Aorta (tissue), 5 donors: Measurements from ENCODE around the gene LSR. TPM values are rescaled to one million over a fixed set of nuclear protein-coding genes. Genes with fewer than 3 reads are reported as not detected.

Experiments
- ATAC-seq: fragments of 200-7000 bp; cut with Tn5 transposase; one replicate; pipeline ENCODE4 v1.9.1; 2022; ENCODE audit warnings: moderate library complexity; ENCODE audit not compliant: low FRiP score
- DNase-seq, 2 donors: peaks; one replicate each; pipeline ENCODE4 v3.0.0-alpha.2; 2020
- H3K27ac ChIP-seq, 2 donors: one replicate each; pipeline ENCODE4 v1.5.1; 2013; ENCODE audit warnings: low read length in 2 of 2, mild to moderate bottlenecking in 2 of 2, moderate library complexity in 2 of 2, control low read depth in 1 of 2, inconsistent platforms in 1 of 2, low read depth in 1 of 2
- H3K27me3 ChIP-seq, 2 donors: one replicate each; pipeline ENCODE4 v1.6.1; 2013; ENCODE audit warnings: control low read depth in 1 of 2, low read length in 1 of 2, mild to moderate bottlenecking in 1 of 2, moderate library complexity in 1 of 2; ENCODE audit not compliant: insufficient read depth in 2 of 2, control insufficient read depth in 1 of 2
- H3K36me3 ChIP-seq, 2 donors: one replicate each; pipeline ENCODE4 v1.6.1; 2013; ENCODE audit warnings: control low read depth in 1 of 2, low read length in 1 of 2, mild to moderate bottlenecking in 1 of 2; ENCODE audit not compliant: insufficient read depth in 2 of 2, control insufficient read depth in 1 of 2
- H3K4me1 ChIP-seq, 2 donors: one replicate each; pipeline ENCODE4 v1.6.1; 2013; ENCODE audit warnings: low read length in 2 of 2, control low read depth in 1 of 2, mild to moderate bottlenecking in 1 of 2, moderate library complexity in 1 of 2; ENCODE audit not compliant: insufficient read depth in 2 of 2, control insufficient read depth in 1 of 2
- H3K4me3 ChIP-seq, 2 donors: one replicate each; pipeline ENCODE4 v1.5.1; 2013; ENCODE audit warnings: low read length in 2 of 2, control low read depth in 1 of 2, mild to moderate bottlenecking in 1 of 2
- H3K9me3 ChIP-seq: one replicate; pipeline ENCODE4 v1.6.1; 2013; ENCODE audit warnings: mild to moderate bottlenecking, low read length; ENCODE audit not compliant: control insufficient read depth
- WGBS, 2 donors: extraction: QIAGEN DNeasy Blood & Tissue Kit; methylation state at CpG; one replicate each; pipeline ENCODE4 v1.1.7; 2013; 5-methylcytosine and 5-hydroxymethylcytosine counted together
- intact Hi-C, 2 donors: fragments of 100-400 bp; cut with DNase I; formaldehyde crosslinking; loops; one replicate each; pipeline versions ENCODE4 v1.14.2 to v1.15.0; 2022
- long read RNA-seq, 2 donors: library from polyadenylated mRNA; unstranded; transcript quantifications; one replicate each; pipeline ENCODE4 v2.0.0, GENCODE V29; 2020 to 2021
- polyA plus RNA-seq, 2 donors: library from polyadenylated mRNA; stranded (reverse); fragments of 200-250 nt; gene quantifications; one replicate each; pipeline ENCODE4 v1.2.3, GENCODE V29; 2013
- total RNA-seq, 2 donors: library from RNA; stranded (reverse); fragmentation: NEBNext Ultra II Directional; extraction: Animal tissue kit (Norgen Biotek cat#: 25700); gene quantifications; one replicate each; pipeline ENCODE4 v1.2.1, GENCODE V29; 2021
- donor health status: healthy with polysubstance abuse.
- donor health status: Bipolar disorder and iron deficiency.
- donor health status: DM: no; HTN: no; CAD: no.
- donor health status: DM: no; HTN: no; CAD: no.
- donor health status: DM: yes; HTN: yes; CAD: no.

The LSR gene, protein sequence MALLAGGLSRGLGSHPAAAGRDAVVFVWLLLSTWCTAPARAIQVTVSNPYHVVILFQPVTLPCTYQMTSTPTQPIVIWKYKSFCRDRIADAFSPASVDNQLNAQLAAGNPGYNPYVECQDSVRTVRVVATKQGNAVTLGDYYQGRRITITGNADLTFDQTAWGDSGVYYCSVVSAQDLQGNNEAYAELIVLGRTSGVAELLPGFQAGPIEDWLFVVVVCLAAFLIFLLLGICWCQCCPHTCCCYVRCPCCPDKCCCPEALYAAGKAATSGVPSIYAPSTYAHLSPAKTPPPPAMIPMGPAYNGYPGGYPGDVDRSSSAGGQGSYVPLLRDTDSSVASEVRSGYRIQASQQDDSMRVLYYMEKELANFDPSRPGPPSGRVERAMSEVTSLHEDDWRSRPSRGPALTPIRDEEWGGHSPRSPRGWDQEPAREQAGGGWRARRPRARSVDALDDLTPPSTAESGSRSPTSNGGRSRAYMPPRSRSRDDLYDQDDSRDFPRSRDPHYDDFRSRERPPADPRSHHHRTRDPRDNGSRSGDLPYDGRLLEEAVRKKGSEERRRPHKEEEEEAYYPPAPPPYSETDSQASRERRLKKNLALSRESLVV
- total RNA-seq (10 to 100 TPM in 1 of 2 donors, 1 to 10 TPM in 1; 9.8 to 13.1 TPM), polyA plus RNA-seq (10 to 100 TPM in 1 of 2 donors, 1 to 10 TPM in 1; 5.8 to 12.4 TPM)
- long read RNA-seq, donor 1, partial matches to known transcripts, result 5 of 7 reads
- long read RNA-seq, donor 1, other reads (novel, unspliced or antisense), result 2 of 7 reads
- long read RNA-seq, donor 2, transcript LSR-202 (9 exons, 2,105 nt), result major isoform, 7 of 21 reads
- long read RNA-seq, donor 2, partial matches to known transcripts, result 3 of 21 reads
- long read RNA-seq, donor 2, other reads (novel, unspliced or antisense), result 4 of 21 reads

GRCh38 chr19:35248310-35249145 is at the start of gene LSR:
TSS of gene LSR (plus strand) at chr19:35249002. CDS start at chr19:35249023, 21 bp downstream.
- H3K27ac ChIP-seq, result no peak within 1 kb of the TSS
- no peaks in the 10 kb centered on the region for H3K36me3 ChIP-seq
- H3K27me3 ChIP-seq, result peaks cover 0 to 2% of the 10 kb centered on the region in 2 donors
- WGBS, 2 donors, result 1% methylated on average over 68 to 69 of the region's 69 CpGs
- intact Hi-C loops, result no loop called here
- DNase-seq (peak; percentile 78 to 83), ATAC-seq (peak; percentile 73)
- no peaks in the 10 kb centered on the region for H3K4me1 ChIP-seq
- peak within 1 kb of the TSS; percentile 0 to 51 for H3K4me3 ChIP-seq
- H3K9me3 ChIP-seq, result no peaks in the 10 kb centered on the region

DNA sequence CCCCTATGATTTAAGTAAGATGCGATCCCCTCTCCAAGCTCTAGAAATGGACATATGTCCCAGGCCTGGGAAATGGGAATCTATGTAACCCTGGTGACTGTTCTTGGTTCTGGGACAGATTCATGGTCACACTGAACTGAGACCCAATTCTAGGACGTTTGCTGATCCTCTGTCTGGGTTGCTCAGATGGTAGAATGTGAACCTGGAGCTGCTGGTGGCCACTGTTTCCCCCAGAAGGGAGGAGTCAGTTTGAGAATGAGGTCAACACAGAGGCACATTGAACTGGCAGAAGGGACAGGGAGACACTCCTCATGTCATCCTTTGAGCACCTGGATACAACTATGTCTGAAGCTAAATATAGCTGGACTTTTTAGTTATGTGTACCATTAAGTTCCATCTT is 49.3 kb upstream of the LSR start:
- Histone ChIP-seq H3K27me3 (no peaks in the 10 kb centered on the region), H3K4me3 (no peak overlapping the region), H3K36me3 (no peaks in the 10 kb centered on the region), H3K4me1 (no peaks in the 10 kb centered on the region), H3K9me3 (no peaks in the 10 kb centered on the region), H3K27ac (no peak overlapping the region)
- DNase-seq, result no peak
- no peak for ATAC-seq
- intact Hi-C loops, result no loop called here
- 57 to 63% methylated on average over 2 of the region's 2 CpGs for WGBS, 2 donors

- 68 to 70% methylated on average over 4 of the region's 4 CpGs for WGBS, 2 donors
- H3K4me1 ChIP-seq, result no peaks in the 10 kb centered on the region
These were observed 45.8 kb upstream of the LSR start for GRCh38 chr19:35202722-35203688.

GRCh38 chr19:35204799-35205732 is 43.7 kb upstream of the LSR start:
- ATAC-seq (no peak), DNase-seq (peak in 1 of 2 donors; percentile 61)
- Histone ChIP-seq H3K4me3 (no peak overlapping the region), H3K27me3 (no peaks in the 10 kb centered on the region), H3K36me3 (no peaks in the 10 kb centered on the region), H3K27ac (no peak overlapping the region), H3K4me1 (no peaks in the 10 kb centered on the region), H3K9me3 (no peaks in the 10 kb centered on the region)
- intact Hi-C loops, result no loop called here
- 67 to 72% methylated on average over 13 of the region's 13 CpGs for WGBS, 2 donors

More at GRCh38 chr19:35202722-35203688, 45.8 kb upstream of the LSR start:
- Histone ChIP-seq H3K9me3 (no peaks in the 10 kb centered on the region), H3K27me3 (no peaks in the 10 kb centered on the region), H3K4me3 (no peak overlapping the region), H3K27ac (no peak overlapping the region), H3K36me3 (no peaks in the 10 kb centered on the region)
- intact Hi-C loops, result no loop called here
- ATAC-seq (no peak), DNase-seq (no peak)

GRCh38 chr19:35205733-35206323 is 43.0 kb upstream of the LSR start:
- DNase-seq (no peak), ATAC-seq (no peak)
- H3K4me1 ChIP-seq, result no peaks in the 10 kb centered on the region
- no peak overlapping the region for H3K27ac ChIP-seq
- no peaks in the 10 kb centered on the region for H3K27me3 ChIP-seq
- intact Hi-C loops, result no loop called here
- WGBS, 2 donors, result 63 to 67% methylated on average over 6 of the region's 6 CpGs
- H3K4me3 ChIP-seq, result no peak overlapping the region
- no peaks in the 10 kb centered on the region for H3K9me3 ChIP-seq
- no peaks in the 10 kb centered on the region for H3K36me3 ChIP-seq

GRCh38 chr19:35206379-35206778 is 42.4 kb upstream of the LSR start:
- H3K27ac ChIP-seq, result no peak overlapping the region
- no peaks in the 10 kb centered on the region for H3K9me3 ChIP-seq
- no peak overlapping the region for H3K4me3 ChIP-seq
- WGBS, 2 donors, result 57 to 59% methylated on average over 5 of the region's 5 CpGs
- H3K36me3 ChIP-seq, result no peaks in the 10 kb centered on the region
- DNase-seq, result no peak
- no peaks in the 10 kb centered on the region for H3K4me1 ChIP-seq
- intact Hi-C loops, result no loop called here
- no peaks in the 10 kb centered on the region for H3K27me3 ChIP-seq
- ATAC-seq, result no peak

- intact Hi-C loops, result no loop called here
- Histone ChIP-seq H3K27ac (no peak overlapping the region), H3K4me3 (no peak overlapping the region), H3K36me3 (no peaks in the 10 kb centered on the region), H3K4me1 (no peaks in the 10 kb centered on the region), H3K9me3 (no peaks in the 10 kb centered on the region), H3K27me3 (no peaks in the 10 kb centered on the region)
- no peak for ATAC-seq
- DNase-seq, result no peak
- 92 to 94% methylated on average over 1 of the region's 1 CpG for WGBS, 2 donors
These were observed 41.9 kb upstream of the LSR start for GRCh38 chr19:35206855-35207254.
